PC-9 (cell line): ENCODE data around the gene GBP4. TPM values are rescaled to one million over a fixed set of nuclear protein-coding genes. Genes with fewer than 3 reads are reported as not detected.
A peak's percentile ranks its signal among the peaks of the same experiment; 100 is the strongest.
"Not testable (repeated sequence)": the region's sequence is repeated elsewhere in the genome, so short reads cannot be mapped to it uniquely, and the experiment has no call there.

Experiments
- Bru-seq: library from RNA; stranded (reverse); fragments of 400-500 nt; gene quantifications from one replicate; lab custom pipeline; 2021; lab: Mats Ljungman, UMichigan
- BruChase-seq, 2 experiments: library from RNA; stranded (reverse); fragments of 400-500 nt; gene quantifications; one replicate each; lab custom pipeline; 2021; lab: Mats Ljungman, UMichigan
- BruUV-seq: library from RNA; stranded (reverse); fragments of 400-500 nt; replicated peaks from 2 replicates; lab custom pipeline; 2021; lab: Mats Ljungman, UMichigan
- CTCF ChIA-PET: fragments of 300-600 bp; sonication (Branson Sonifier 250); formaldehyde crosslinking; loops from one replicate; lab custom pipeline; 2022; ENCODE audit warnings: antibody characterized with exemption; lab: Charles Lee
- POLR2A ChIA-PET: fragments of 300-600 bp; sonication (Branson Sonifier 250); formaldehyde crosslinking; loops from one replicate; lab custom pipeline; 2022; ENCODE audit warnings: antibody characterized with exemption; ENCODE audit not compliant: unreplicated experiment; lab: Charles Lee
- DNase-seq, 2 experiments: peaks; one replicate each; pipeline versions ENCODE4 v3.0.0 to v3.0.0-alpha.2; 2015 to 2022; ENCODE audit warnings: mixed read lengths in 1 of 2
- H2AFZ ChIP-seq: fragments of 200-600 bp; sonication (generic); 2 replicates; pipeline ENCODE4 v1.8.1; 2017; ENCODE audit warnings: antibody characterized with exemption
- H3F3A ChIP-seq: fragments of 200-600 bp; sonication (generic); 2 replicates; pipeline ENCODE4 v1.8.1; 2017; ENCODE audit warnings: antibody characterized with exemption, mild to moderate bottlenecking, low read depth; ENCODE audit not compliant: insufficient read depth
- H3K27ac ChIP-seq: fragments of 200-600 bp; sonication (generic); 2 replicates; pipeline ENCODE4 v1.6.1; 2016; ENCODE audit warnings: mixed run types
- H3K27me3 ChIP-seq: fragments of 200-600 bp; sonication (generic); 2 replicates; pipeline ENCODE4 v1.6.1; 2016; ENCODE audit warnings: low read depth, mixed run types; ENCODE audit not compliant: insufficient read depth
- H3K36me3 ChIP-seq: fragments of 200-600 bp; sonication (generic); 2 replicates; pipeline ENCODE4 v1.6.1; 2016; ENCODE audit warnings: low read depth, mixed run types
- H3K4me1 ChIP-seq: fragments of 200-600 bp; sonication (generic); replicated peaks from 2 replicates; pipeline ENCODE4 v1.6.1; 2016; ENCODE audit warnings: mixed run types; ENCODE audit not compliant: insufficient read depth
- H3K4me2 ChIP-seq: fragments of 200-600 bp; sonication (generic); 2 replicates; pipeline ENCODE4 v1.6.1; 2017; ENCODE audit warnings: mixed run types
- H3K4me3 ChIP-seq: fragments of 200-600 bp; sonication (generic); 2 replicates; pipeline ENCODE4 v1.6.1; 2016; ENCODE audit warnings: mixed run types
- H3K79me2 ChIP-seq: fragments of 200-600 bp; sonication (generic); 2 replicates; pipeline ENCODE4 v1.6.1; 2017; ENCODE audit warnings: low read depth, mixed run types
- H3K9me2 ChIP-seq: fragments of 200-600 bp; sonication (generic); 2 replicates; pipeline ENCODE4 v1.8.1; 2017; ENCODE audit warnings: mild to moderate bottlenecking; ENCODE audit not compliant: insufficient read depth
- H3K9me3 ChIP-seq: fragments of 200-600 bp; sonication (generic); 2 replicates; pipeline ENCODE4 v1.8.1; 2016; ENCODE audit warnings: low read depth; ENCODE audit not compliant: insufficient read depth
- H4K20me1 ChIP-seq: fragments of 200-600 bp; sonication (generic); 2 replicates; pipeline ENCODE4 v1.8.1; 2017; ENCODE audit not compliant: insufficient read depth
- EZH2 ChIP-seq: fragments of 200-600 bp; sonication (generic); IDR thresholded peaks from 2 replicates; pipeline ENCODE4 v1.8.0; 2017; ENCODE audit warnings: antibody characterized with exemption, low read depth
- intact Hi-C: fragments of 100-400 bp; cut with micrococcal nuclease; formaldehyde crosslinking; loops from one replicate; pipeline ENCODE4 v1.10.0; 2022; ENCODE audit not compliant: unreplicated experiment
- long read RNA-seq: library from polyadenylated mRNA; stranded (forward); transcript quantifications from one replicate; pipeline ENCODE4 v2.0.0, GENCODE V29; 2022
- total RNA-seq: library from RNA; stranded (reverse); gene quantifications from 2 replicates; pipeline ENCODE4 v1.2.3, GENCODE V29; 2021
- TF ChIP-seq, protein P1 (sequence below): fragments of 200-600 bp; sonication (generic); conservative IDR thresholded peaks from 2 replicates; pipeline ENCODE4 v1.6.1; 2017; ENCODE audit warnings: mixed run types, antibody characterized with exemption, mild to moderate bottlenecking, moderate library complexity

Gene GBP4, protein sequence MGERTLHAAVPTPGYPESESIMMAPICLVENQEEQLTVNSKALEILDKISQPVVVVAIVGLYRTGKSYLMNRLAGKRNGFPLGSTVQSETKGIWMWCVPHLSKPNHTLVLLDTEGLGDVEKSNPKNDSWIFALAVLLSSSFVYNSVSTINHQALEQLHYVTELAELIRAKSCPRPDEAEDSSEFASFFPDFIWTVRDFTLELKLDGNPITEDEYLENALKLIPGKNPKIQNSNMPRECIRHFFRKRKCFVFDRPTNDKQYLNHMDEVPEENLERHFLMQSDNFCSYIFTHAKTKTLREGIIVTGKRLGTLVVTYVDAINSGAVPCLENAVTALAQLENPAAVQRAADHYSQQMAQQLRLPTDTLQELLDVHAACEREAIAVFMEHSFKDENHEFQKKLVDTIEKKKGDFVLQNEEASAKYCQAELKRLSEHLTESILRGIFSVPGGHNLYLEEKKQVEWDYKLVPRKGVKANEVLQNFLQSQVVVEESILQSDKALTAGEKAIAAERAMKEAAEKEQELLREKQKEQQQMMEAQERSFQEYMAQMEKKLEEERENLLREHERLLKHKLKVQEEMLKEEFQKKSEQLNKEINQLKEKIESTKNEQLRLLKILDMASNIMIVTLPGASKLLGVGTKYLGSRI
- 0.83 and 1.3 TPM in 2 replicates for total RNA-seq
- percentile 12 among the genes with signal in this experiment for Bru-seq, nascent RNA
- BruChase-seq, experiment 1, labeled RNA remaining after a 2-hour chase, result percentile 36 among the genes with signal in this experiment
- percentile 30 among the genes with signal in this experiment for BruChase-seq, experiment 2, labeled RNA remaining after a 6-hour chase
- long read RNA-seq, full-length matches to known transcripts, result 1 of 1 reads
- long read RNA-seq, partial matches to known transcripts, result 0 of 1 reads
- long read RNA-seq, other reads (novel, unspliced or antisense), result 0 of 1 reads

DNA sequence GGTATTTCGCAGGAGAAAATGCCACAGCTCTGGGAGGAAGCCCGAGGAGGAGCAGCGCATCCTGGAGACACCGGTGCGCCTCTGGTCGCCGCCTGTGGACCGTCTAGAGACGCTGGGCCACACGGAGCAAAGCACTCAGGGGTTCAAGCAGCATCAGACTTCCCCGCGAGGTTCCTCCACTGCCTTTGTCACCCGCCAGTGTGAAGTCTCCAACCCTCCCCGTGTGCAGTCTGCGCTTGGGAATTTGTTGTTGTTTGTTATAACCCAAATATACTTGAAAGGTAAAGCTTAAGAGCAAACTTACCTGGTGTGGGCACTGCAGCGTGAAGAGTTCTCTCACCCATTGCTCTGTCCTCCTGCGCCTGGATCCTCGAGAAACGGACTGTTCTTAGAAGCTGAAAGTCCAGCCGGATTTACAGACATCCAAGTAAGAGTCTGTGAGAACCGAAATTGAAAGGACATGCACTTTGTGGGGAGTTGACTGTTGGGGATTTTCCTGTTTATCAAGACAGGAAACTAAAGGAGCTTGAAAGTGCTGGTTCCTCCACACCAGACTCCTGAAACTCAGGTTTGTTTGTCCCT, at the start of gene GBP4:
Gene GBP4 (minus strand): TSS at position 452 of the 582 bp plus-strand sequence. CDS start 108 bp downstream, at position 344.
- Histone ChIP-seq H3K36me3 (no peaks in the 10 kb centered on the region), H3K27ac (no peak within 1 kb of the TSS), H3F3A (no peaks in the 10 kb centered on the region), H3K4me3 (no peak within 1 kb of the TSS), H3K27me3 (no peaks in the 10 kb centered on the region), H3K4me2 (no peak within 1 kb of the TSS), H3K79me2 (no peaks in the 10 kb centered on the region), H3K4me1 (no peaks in the 10 kb centered on the region), H3K9me3 (no peaks in the 10 kb centered on the region), H3K9me2 (no peaks in the 10 kb centered on the region), H4K20me1 (no peaks in the 10 kb centered on the region), H2AFZ (no peak within 1 kb of the TSS)
- peak in 1 of 2 experiments; percentile 10 for DNase-seq
- ChIA-PET CTCF (interaction anchor here (0.6 kb wide), 1 partner anchor 177 kb away, joined by 7 read pairs; no protein-coding TSS in a partner anchor), POLR2A (no interaction called here)
- no TSS peak for BruUV-seq
- TF ChIP-seq EZH2, result no peak
- TF ChIP-seq, protein P1, sequence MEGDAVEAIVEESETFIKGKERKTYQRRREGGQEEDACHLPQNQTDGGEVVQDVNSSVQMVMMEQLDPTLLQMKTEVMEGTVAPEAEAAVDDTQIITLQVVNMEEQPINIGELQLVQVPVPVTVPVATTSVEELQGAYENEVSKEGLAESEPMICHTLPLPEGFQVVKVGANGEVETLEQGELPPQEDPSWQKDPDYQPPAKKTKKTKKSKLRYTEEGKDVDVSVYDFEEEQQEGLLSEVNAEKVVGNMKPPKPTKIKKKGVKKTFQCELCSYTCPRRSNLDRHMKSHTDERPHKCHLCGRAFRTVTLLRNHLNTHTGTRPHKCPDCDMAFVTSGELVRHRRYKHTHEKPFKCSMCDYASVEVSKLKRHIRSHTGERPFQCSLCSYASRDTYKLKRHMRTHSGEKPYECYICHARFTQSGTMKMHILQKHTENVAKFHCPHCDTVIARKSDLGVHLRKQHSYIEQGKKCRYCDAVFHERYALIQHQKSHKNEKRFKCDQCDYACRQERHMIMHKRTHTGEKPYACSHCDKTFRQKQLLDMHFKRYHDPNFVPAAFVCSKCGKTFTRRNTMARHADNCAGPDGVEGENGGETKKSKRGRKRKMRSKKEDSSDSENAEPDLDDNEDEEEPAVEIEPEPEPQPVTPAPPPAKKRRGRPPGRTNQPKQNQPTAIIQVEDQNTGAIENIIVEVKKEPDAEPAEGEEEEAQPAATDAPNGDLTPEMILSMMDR, result no peak
- intact Hi-C loops, result loop anchor here (10.0 kb wide), 1 partner anchor 156 kb away; no protein-coding TSS in a partner anchor

DNA sequence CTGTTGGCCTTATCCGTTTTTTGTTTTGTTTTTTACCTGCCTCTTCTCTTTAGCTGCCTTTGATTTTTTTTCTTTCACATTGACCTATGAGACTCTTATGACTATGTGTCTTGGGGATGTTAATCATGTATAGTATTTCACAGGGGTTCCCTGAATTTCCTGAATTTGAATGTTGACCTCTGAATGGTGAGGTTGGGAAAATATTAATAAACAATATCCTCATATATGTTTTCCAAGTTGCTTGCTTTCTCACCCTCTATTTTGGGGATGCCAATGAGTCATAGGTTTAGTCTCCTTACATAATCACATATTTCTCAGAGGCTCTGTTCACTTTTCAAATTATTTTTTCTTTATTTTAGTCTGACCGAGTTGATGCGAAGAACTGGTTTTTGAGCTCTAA, 44.3 kb upstream of the GBP4 start:
- no peaks in the 10 kb centered on the region for H3K9me3 ChIP-seq
- ChIA-PET POLR2A (no interaction called here), CTCF (no interaction called here)
- H3K36me3 ChIP-seq, result no peaks in the 10 kb centered on the region
- no peak overlapping the region for H2AFZ ChIP-seq
- no peak for TF ChIP-seq EZH2
- TF ChIP-seq, protein P1, result no peak
- H4K20me1 ChIP-seq, result no peaks in the 10 kb centered on the region
- H3K79me2 ChIP-seq, result no peaks in the 10 kb centered on the region
- DNase-seq, result no peak
- no peaks in the 10 kb centered on the region for H3K27me3 ChIP-seq
- peaks cover 7% of the 10 kb centered on the region; the same call in 1 of the 2 replicates for H3K9me2 ChIP-seq
- intact Hi-C loops, result no loop called here
- no peak overlapping the region for H3K4me2 ChIP-seq
- H3K4me1 ChIP-seq, result no peaks in the 10 kb centered on the region
- no TSS peak for BruUV-seq
- H3K4me3 ChIP-seq, result no peak overlapping the region
- no peak overlapping the region for H3K27ac ChIP-seq
- no peaks in the 10 kb centered on the region for H3F3A ChIP-seq

DNA sequence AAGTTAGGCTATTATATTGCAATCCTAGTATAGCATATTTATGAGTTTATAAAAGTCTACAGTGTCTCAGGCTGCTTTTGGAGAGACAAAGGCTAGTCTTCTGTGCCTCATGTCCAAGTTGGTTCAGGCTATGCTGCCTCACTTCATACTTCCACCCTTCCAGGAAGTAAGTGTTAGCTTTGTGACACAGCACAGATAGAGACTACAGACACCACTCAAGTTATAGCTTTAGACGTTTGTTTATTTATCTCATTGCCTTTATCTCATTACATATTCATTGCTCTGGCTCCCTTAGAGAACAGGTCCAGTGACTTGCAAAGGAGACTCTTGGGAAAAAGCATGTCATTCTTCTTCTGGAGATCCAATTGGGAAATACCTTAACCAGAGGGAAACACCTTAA, 22.6 kb upstream of the GBP4 start:
- intact Hi-C loops, result no loop called here
- ChIA-PET CTCF (no interaction called here), POLR2A (no interaction called here)
- H3K9me2 ChIP-seq, result no peaks in the 10 kb centered on the region
- H3K4me1 ChIP-seq, result no peaks in the 10 kb centered on the region
- H3K4me3 ChIP-seq, result no peak overlapping the region
- no peak overlapping the region for H2AFZ ChIP-seq
- peak in 1 of 2 experiments; percentile 44 for DNase-seq
- H4K20me1 ChIP-seq, result no peaks in the 10 kb centered on the region
- H3K27me3 ChIP-seq, result no peaks in the 10 kb centered on the region
- no peak overlapping the region for H3K27ac ChIP-seq
- H3K36me3 ChIP-seq, result no peaks in the 10 kb centered on the region
- no TSS peak for BruUV-seq
- no peaks in the 10 kb centered on the region for H3K9me3 ChIP-seq
- H3F3A ChIP-seq, result no peaks in the 10 kb centered on the region
- no peaks in the 10 kb centered on the region for H3K79me2 ChIP-seq
- H3K4me2 ChIP-seq, result no peak overlapping the region
- no peak for TF ChIP-seq EZH2
- TF ChIP-seq, protein P1, result no peak

DNA sequence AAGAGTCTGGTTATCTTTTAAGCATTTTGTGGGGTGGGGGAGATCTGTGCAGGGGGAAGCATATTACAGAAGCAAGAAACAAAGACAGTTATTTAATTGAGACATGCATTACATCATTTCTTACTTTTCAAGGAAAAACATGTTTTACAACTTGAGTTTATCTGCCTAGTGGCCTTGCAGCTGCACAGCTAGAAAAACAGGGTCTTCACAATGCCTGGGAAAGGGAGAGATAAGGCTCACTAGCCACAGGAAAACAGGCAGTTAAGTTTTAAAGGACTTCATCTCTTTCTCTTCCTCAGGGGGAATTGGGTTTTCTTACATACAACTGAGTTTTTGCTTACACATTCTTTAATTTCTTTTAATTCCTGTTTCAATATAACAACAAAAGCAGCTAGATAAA, 21.1 kb upstream of the GBP4 start:
- POLR2A ChIA-PET, intact Hi-C loops, CTCF ChIA-PET, H3K9me3 ChIP-seq, H3K27me3 ChIP-seq, H3K4me2 ChIP-seq, H3K4me3 ChIP-seq, BruUV-seq, H3K79me2 ChIP-seq, H3K9me2 ChIP-seq, H3K4me1 ChIP-seq, H3K27ac ChIP-seq, H2AFZ ChIP-seq, H4K20me1 ChIP-seq, H3K36me3 ChIP-seq, DNase-seq, H3F3A ChIP-seq: not testable (repeated sequence)
